Thyroid gland (tissue), 4 donors: Measurements from ENCODE around the gene KIFC3.

Source experiments
- POLR2A ChIP-seq, 2 donors: fragments of 450-650 bp; IDR thresholded peaks; one replicate each; pipeline ENCODE4 v1.6.1; 2017; ENCODE audit warnings: antibody characterized with exemption in 2 of 2, mild to moderate bottlenecking in 2 of 2, moderate library complexity in 1 of 2
- TF ChIP-seq, protein P1 (sequence below), 6 experiments: fragments of 200-600 bp in 3 of 6; fragments of 450-650 bp in 3 of 6; sonication (generic) in 3 of 6; IDR thresholded peaks; one replicate each; pipeline ENCODE4 v1.5.1; 2016 to 2019; ENCODE audit warnings: antibody characterized with exemption in 6 of 6, mild to moderate bottlenecking in 2 of 6, inconsistent platforms in 1 of 6, moderate library complexity in 1 of 6

DNA sequence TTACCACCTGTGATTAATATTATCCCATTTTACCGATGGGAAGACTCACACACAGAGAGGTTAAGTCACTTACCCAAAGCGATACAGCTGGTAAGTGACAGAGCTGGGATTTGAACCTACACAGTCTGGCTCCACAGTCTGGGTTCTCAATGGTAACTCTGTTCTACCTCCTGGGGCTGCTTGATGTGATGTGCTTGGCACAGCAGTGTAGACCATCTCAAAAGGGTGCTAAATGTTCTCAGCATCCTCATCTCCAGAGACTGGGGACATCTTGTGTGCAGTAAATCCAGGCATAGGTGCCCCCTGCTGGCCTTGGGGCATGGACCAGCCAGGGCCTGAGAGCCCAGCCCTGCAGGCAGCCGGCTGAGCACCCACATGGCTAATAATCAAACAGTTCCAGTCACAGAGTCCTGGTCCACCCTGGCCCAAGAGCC is 82.1 kb downstream of the KIFC3 start:
- TF ChIP-seq, protein P1, sequence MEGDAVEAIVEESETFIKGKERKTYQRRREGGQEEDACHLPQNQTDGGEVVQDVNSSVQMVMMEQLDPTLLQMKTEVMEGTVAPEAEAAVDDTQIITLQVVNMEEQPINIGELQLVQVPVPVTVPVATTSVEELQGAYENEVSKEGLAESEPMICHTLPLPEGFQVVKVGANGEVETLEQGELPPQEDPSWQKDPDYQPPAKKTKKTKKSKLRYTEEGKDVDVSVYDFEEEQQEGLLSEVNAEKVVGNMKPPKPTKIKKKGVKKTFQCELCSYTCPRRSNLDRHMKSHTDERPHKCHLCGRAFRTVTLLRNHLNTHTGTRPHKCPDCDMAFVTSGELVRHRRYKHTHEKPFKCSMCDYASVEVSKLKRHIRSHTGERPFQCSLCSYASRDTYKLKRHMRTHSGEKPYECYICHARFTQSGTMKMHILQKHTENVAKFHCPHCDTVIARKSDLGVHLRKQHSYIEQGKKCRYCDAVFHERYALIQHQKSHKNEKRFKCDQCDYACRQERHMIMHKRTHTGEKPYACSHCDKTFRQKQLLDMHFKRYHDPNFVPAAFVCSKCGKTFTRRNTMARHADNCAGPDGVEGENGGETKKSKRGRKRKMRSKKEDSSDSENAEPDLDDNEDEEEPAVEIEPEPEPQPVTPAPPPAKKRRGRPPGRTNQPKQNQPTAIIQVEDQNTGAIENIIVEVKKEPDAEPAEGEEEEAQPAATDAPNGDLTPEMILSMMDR (IDR thresholded peaks at IDR 0.05): peak in 5 of 6 experiments; percentile 19 to 57 (median 53)
- TF ChIP-seq POLR2A (IDR thresholded peaks at IDR 0.05): no peak
